ENCODE results near the gene ATG9B. TPM values are rescaled to one million over a fixed set of nuclear protein-coding genes. Genes with fewer than 3 reads are reported as not detected.

ATG9B gene
- total RNA-seq, 1 donor from 2014 or later = 10.3 TPM

GRCh38 chr7:150986556-150986955 is 37.7 kb downstream of the ATG9B start:
- intact Hi-C loops (cut with micrococcal nuclease) = loop anchor here (10.0 kb wide), 1 partner anchor 212 kb away; no protein-coding TSS in a partner anchor

- intact Hi-C loops (cut with micrococcal nuclease) = loop anchor here (10.0 kb wide), 1 partner anchor 211 kb away; no protein-coding TSS in a partner anchor
These were observed 38.2 kb downstream of the ATG9B start for GRCh38 chr7:150986099-150986512.

GRCh38 chr7:150983893-150984368 is 40.4 kb downstream of the ATG9B start:
- intact Hi-C loops (cut with micrococcal nuclease) = loop anchor here (10.0 kb wide), 1 partner anchor 209 kb away; no protein-coding TSS in a partner anchor

GRCh38 chr7:150982351-150982750 is 41.9 kb downstream of the ATG9B start:
- intact Hi-C loops (cut with micrococcal nuclease) = loop anchor here (10.0 kb wide), 1 partner anchor 208 kb away; no protein-coding TSS in a partner anchor

- intact Hi-C loops (cut with micrococcal nuclease) = loop anchor here (10.0 kb wide), 1 partner anchor 207 kb away; no protein-coding TSS in a partner anchor
These were observed 42.6 kb downstream of the ATG9B start for GRCh38 chr7:150981644-150982043.

- intact Hi-C loops (cut with micrococcal nuclease) = loop anchor here (10.0 kb wide), 1 partner anchor 206 kb away; no protein-coding TSS in a partner anchor
These were observed 43.6 kb downstream of the ATG9B start for GRCh38 chr7:150980663-150981062.

GRCh38 chr7:150979713-150980390 is 44.4 kb downstream of the ATG9B start:
- intact Hi-C loops (cut with micrococcal nuclease) = loop anchor here (5.0 to 10.0 kb wide), 3 partner anchors 32 to 205 kb away; partner anchors contain the start of genes AGAP3, FASTK and TMUB1

GRCh38 chr7:150978126-150978789 is 46.0 kb downstream of the ATG9B start, which contains the start of gene KCNH2:
Gene KCNH2, minus strand, starts transcription at chr7:150978321. Its CDS starts 408 bp downstream, at chr7:150977913.
- intact Hi-C loops (cut with micrococcal nuclease) = loop anchor here (5.0 to 10.0 kb wide), 2 partner anchors 34 to 107 kb away; partner anchors contain the start of genes AGAP3, FASTK and TMUB1

GRCh38 chr7:150977382-150978125 is 46.7 kb downstream of the ATG9B start:
- intact Hi-C loops (cut with micrococcal nuclease) = loop anchor here (5.0 to 10.0 kb wide), 2 partner anchors 35 to 107 kb away; partner anchors contain the start of genes AGAP3, FASTK and TMUB1

- intact Hi-C loops (cut with micrococcal nuclease) = loop anchor here (5.0 to 10.0 kb wide), 2 partner anchors 36 to 108 kb away; partner anchors contain the start of genes AGAP3, FASTK and TMUB1
These were observed 47.5 kb downstream of the ATG9B start for GRCh38 chr7:150976529-150977381.

- intact Hi-C loops (cut with micrococcal nuclease) = loop anchor here (5.0 to 10.0 kb wide), 2 partner anchors 37 to 109 kb away; partner anchors contain the start of genes AGAP3, FASTK and TMUB1
These were observed 48.6 kb downstream of the ATG9B start for GRCh38 chr7:150975536-150976319.

- intact Hi-C loops (cut with micrococcal nuclease) = loop anchor here (1.0 to 10.0 kb wide), 3 partner anchors 38 to 110 kb away; partner anchors contain the start of genes AGAP3, FASTK and TMUB1
These were observed 49.6 kb downstream of the ATG9B start for GRCh38 chr7:150974468-150975391.

- intact Hi-C loops (cut with micrococcal nuclease) = loop anchor here (1.0 to 10.0 kb wide), 2 partner anchors 84 to 111 kb away; partner anchors contain the start of genes AGAP3, FASTK and TMUB1
These were observed 50.5 kb downstream of the ATG9B start for GRCh38 chr7:150973571-150974451.

GRCh38 chr7:150972741-150973140 is 51.6 kb downstream of the ATG9B start:
- intact Hi-C loops (cut with micrococcal nuclease) = loop anchor here (10.0 kb wide), 1 partner anchor 112 kb away; the partner anchor contains the start of genes AGAP3, FASTK and TMUB1

GRCh38 chr7:150972023-150972468 is 52.2 kb downstream of the ATG9B start:
- intact Hi-C loops (cut with micrococcal nuclease) = loop anchor here (10.0 kb wide), 1 partner anchor 113 kb away; the partner anchor contains the start of genes AGAP3, FASTK and TMUB1
